B cell (primary cell): ENCODE measurements around the gene NKX1-2.

Experiments
- CTCF ChIP-seq: fragments of 200-600 bp; IDR thresholded peaks from one replicate; pipeline ENCODE4 v1.8.0; 2022; ENCODE audit warnings: antibody characterized with exemption, mild to moderate bottlenecking
- EZH2 ChIP-seq: IDR thresholded peaks from 2 replicates; pipeline ENCODE4 v1.6.1; 2012; ENCODE audit warnings: borderline replicate concordance, low read depth, mild to moderate bottlenecking, moderate library complexity, low read length; ENCODE audit not compliant: insufficient read depth, poor library complexity, severe bottlenecking

- TF ChIP-seq CTCF (no peak), EZH2 (no peak)
Observed at GRCh38 chr10:124494046-124494807, 44.4 kb upstream of the NKX1-2 start.
